ENCODE data around the gene SPINK4.

Gene SPINK4

GRCh38 chr9:33257276-33257675, 17.3 kb downstream of the SPINK4 start:
- no peak for DNase-seq (ENCODE audit: low read depth)

- DNase-seq (ENCODE audit: low read depth) = no peak
Measured at GRCh38 chr9:33260372-33260771, 20.4 kb downstream of the SPINK4 start.

- DNase-seq (ENCODE audit: low read depth) = no peak
Measured at GRCh38 chr9:33263131-33264002, 23.4 kb downstream of the SPINK4 start.

GRCh38 chr9:33264003-33264472, 24.1 kb downstream of the SPINK4 start:
- DNase-seq (ENCODE audit: low read depth) = peak; percentile 27

GRCh38 chr9:33264473-33265177, 24.7 kb downstream of the SPINK4 start, which contains the start of the genes BAG1 and CHMP5:
Gene BAG1 (minus strand): TSS chr9:33264708.
Gene CHMP5 (plus strand): TSS chr9:33265049. CDS start chr9:33265079, 30 bp downstream.
- DNase-seq (ENCODE audit: low read depth) = peak; percentile 99

- no peak for DNase-seq (ENCODE audit: low read depth)
Measured at GRCh38 chr9:33265211-33265865, 25.4 kb downstream of the SPINK4 start.

- no peak for DNase-seq (ENCODE audit: low read depth)
Measured at GRCh38 chr9:33267151-33267767, 27.3 kb downstream of the SPINK4 start.

GRCh38 chr9:33270146-33270545, 30.2 kb downstream of the SPINK4 start:
- no peak for DNase-seq (ENCODE audit: low read depth)

- DNase-seq (ENCODE audit: low read depth) = no peak
Measured at GRCh38 chr9:33272061-33272460, 32.1 kb downstream of the SPINK4 start.

- DNase-seq (ENCODE audit: low read depth) = no peak
Measured at GRCh38 chr9:33273266-33273971, 33.5 kb downstream of the SPINK4 start.

GRCh38 chr9:33273972-33274328, 34.0 kb downstream of the SPINK4 start:
- no peak for DNase-seq (ENCODE audit: low read depth)

GRCh38 chr9:33277484-33277883, 37.5 kb downstream of the SPINK4 start:
- no peak for DNase-seq (ENCODE audit: low read depth)

GRCh38 chr9:33285502-33285901, 45.5 kb downstream of the SPINK4 start:
- DNase-seq (ENCODE audit: low read depth) = no peak

- DNase-seq (ENCODE audit: low read depth) = no peak
Measured at GRCh38 chr9:33287087-33287490, 47.1 kb downstream of the SPINK4 start.

GRCh38 chr9:33288235-33288634, 48.3 kb downstream of the SPINK4 start:
- DNase-seq (ENCODE audit: low read depth) = no peak

- DNase-seq (ENCODE audit: low read depth) = no peak
Measured at GRCh38 chr9:33288828-33289483, 49.0 kb downstream of the SPINK4 start.

- no peak for DNase-seq (ENCODE audit: low read depth)
Measured at GRCh38 chr9:33289496-33289895, 49.5 kb downstream of the SPINK4 start.

- no peak for DNase-seq (ENCODE audit: low read depth)
Measured at GRCh38 chr9:33289936-33290246, 49.9 kb downstream of the SPINK4 start.

- peak; percentile 96 for DNase-seq (ENCODE audit: low read depth)
Measured at GRCh38 chr9:33290247-33291030, 50.5 kb downstream of the SPINK4 start, which contains the start of gene NFX1. Gene NFX1 (plus strand): TSS chr9:33290516. CDS start chr9:33290573, 57 bp downstream.

GRCh38 chr9:33291031-33291397, 51.0 kb downstream of the SPINK4 start:
- DNase-seq (ENCODE audit: low read depth) = no peak
